Measurements from ENCODE around the gene GABBR2.

DNA sequence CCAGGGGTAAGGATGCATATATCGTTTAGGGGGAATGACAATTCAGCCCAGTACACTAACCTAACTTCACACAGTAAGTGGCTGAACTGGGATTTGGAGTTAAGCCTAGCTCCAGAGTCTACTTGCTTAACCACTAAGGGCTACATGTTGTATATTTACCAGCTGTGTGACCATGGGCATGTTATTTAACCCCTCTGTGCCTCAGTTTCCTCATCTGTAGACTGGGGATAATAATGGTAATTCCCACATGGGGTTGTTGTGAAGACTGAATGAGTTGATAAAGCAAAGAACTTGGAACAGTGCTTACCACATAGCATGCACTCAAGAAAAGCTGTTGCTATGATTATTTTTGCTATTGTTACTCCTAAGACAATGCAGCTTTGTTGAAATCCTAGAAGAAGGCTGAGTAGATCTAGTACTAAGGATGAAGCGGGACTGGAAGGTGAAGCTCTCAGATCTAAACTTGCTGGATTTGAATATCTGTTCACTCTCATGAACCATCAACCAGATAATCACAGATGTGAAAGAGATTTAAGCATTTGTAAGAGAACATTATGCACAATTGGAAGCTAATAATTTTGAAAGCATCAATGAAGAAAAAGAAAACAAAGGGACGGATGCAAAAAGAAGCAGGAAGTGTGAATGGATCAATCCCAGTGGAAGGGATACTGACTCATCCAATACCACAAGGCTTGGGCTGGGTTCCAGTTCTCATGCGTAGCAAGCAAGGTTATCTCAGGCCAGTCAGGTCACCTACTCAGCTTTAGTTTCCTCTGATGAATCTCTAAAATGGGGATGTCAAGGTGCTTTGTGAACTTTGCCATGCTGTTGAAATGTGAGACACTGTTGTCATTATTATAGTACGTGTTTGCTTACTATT lies 374.8 kb downstream of the GABBR2 start:
- TF ChIP-seq, protein P1, sequence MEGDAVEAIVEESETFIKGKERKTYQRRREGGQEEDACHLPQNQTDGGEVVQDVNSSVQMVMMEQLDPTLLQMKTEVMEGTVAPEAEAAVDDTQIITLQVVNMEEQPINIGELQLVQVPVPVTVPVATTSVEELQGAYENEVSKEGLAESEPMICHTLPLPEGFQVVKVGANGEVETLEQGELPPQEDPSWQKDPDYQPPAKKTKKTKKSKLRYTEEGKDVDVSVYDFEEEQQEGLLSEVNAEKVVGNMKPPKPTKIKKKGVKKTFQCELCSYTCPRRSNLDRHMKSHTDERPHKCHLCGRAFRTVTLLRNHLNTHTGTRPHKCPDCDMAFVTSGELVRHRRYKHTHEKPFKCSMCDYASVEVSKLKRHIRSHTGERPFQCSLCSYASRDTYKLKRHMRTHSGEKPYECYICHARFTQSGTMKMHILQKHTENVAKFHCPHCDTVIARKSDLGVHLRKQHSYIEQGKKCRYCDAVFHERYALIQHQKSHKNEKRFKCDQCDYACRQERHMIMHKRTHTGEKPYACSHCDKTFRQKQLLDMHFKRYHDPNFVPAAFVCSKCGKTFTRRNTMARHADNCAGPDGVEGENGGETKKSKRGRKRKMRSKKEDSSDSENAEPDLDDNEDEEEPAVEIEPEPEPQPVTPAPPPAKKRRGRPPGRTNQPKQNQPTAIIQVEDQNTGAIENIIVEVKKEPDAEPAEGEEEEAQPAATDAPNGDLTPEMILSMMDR (conservative IDR thresholded peaks at IDR 0.05; ENCODE audit: low read depth, low read length), result no peak
- no peak for TF ChIP-seq EZH2 (IDR thresholded peaks at IDR 0.05; ENCODE audit: borderline replicate concordance, low read depth, low read length, poor library complexity, severe bottlenecking)

All from A673 (cell line).